Globus pallidus (tissue), 1 donor: ENCODE measurements around the gene CSH1.
"Not testable (repeated sequence)": the region's sequence is repeated elsewhere in the genome, so short reads cannot be mapped to it uniquely, and the experiment has no call there.

Experiments used
- DNase-seq: peaks from one replicate; pipeline ENCODE4 v3.0.0-alpha.2; 2015; ENCODE audit warnings: low spot score

Gene CSH1

GRCh38 chr17:63896524-63897354 lies at the start of gene CSH1:
TSS of gene CSH1 (minus strand) at chr17:63896574. CDS start at chr17:63896511, 63 bp downstream.
- not testable (repeated sequence) for DNase-seq

- DNase-seq = no peak
Observed at GRCh38 chr17:63945784-63946439, 49.5 kb upstream of the CSH1 start.

- DNase-seq = no peak
Observed at GRCh38 chr17:63944736-63945499, 48.5 kb upstream of the CSH1 start.

GRCh38 chr17:63943745-63944144 lies 47.4 kb upstream of the CSH1 start:
- no peak for DNase-seq

GRCh38 chr17:63942309-63942985 lies 46.1 kb upstream of the CSH1 start:
- no peak for DNase-seq

- no peak for DNase-seq
Observed at GRCh38 chr17:63941751-63942150, 45.4 kb upstream of the CSH1 start.

- no peak for DNase-seq
Observed at GRCh38 chr17:63941162-63941561, 44.8 kb upstream of the CSH1 start.

GRCh38 chr17:63940584-63940983 lies 44.2 kb upstream of the CSH1 start:
- DNase-seq = no peak

- DNase-seq = no peak
Observed at GRCh38 chr17:63939884-63940283, 43.5 kb upstream of the CSH1 start.

- DNase-seq = no peak
Observed at GRCh38 chr17:63939401-63939800, 43.0 kb upstream of the CSH1 start.

- DNase-seq = no peak
Observed at GRCh38 chr17:63937920-63938319, 41.5 kb upstream of the CSH1 start.

- DNase-seq = no peak
Observed at GRCh38 chr17:63937319-63937718, 40.9 kb upstream of the CSH1 start.

- DNase-seq = no peak
Observed at GRCh38 chr17:63934183-63935112, 38.1 kb upstream of the CSH1 start.

- no peak for DNase-seq
Observed at GRCh38 chr17:63933598-63933997, 37.2 kb upstream of the CSH1 start.

- DNase-seq = no peak
Observed at GRCh38 chr17:63932721-63933120, 36.3 kb upstream of the CSH1 start.

- no peak for DNase-seq
Observed at GRCh38 chr17:63931981-63932561, 35.7 kb upstream of the CSH1 start, which contains the start of gene CD79B. TSS of gene CD79B (minus strand) at chr17:63932331. CDS start at chr17:63932261, 70 bp downstream.

GRCh38 chr17:63930951-63931575 lies 34.7 kb upstream of the CSH1 start:
- DNase-seq = peak; percentile 6

GRCh38 chr17:63929860-63930766 lies 33.7 kb upstream of the CSH1 start:
- no peak for DNase-seq
